ACC112 (cell line): Measurements from ENCODE around the gene PEF1.

Experiments
- H2AFZ ChIP-seq: fragments of 200-600 bp; sonication (generic); one replicate; pipeline ENCODE4 v1.6.0; 2017; ENCODE audit warnings: antibody characterized with exemption, low read length; ENCODE audit not compliant: unreplicated experiment
- H3K27ac ChIP-seq: fragments of 200-600 bp; sonication (generic); 2 replicates; pipeline ENCODE4 v1.5.1; 2014; ENCODE audit warnings: low read depth, mild to moderate bottlenecking, antibody characterized with exemption, low read length, moderate library complexity
- H3K27me3 ChIP-seq: fragments of 200-600 bp; sonication (generic); 2 replicates; pipeline ENCODE4 v1.6.1; 2014; ENCODE audit warnings: mild to moderate bottlenecking, antibody characterized with exemption, low read length, moderate library complexity, mixed read lengths; ENCODE audit not compliant: insufficient read depth
- H3K36me3 ChIP-seq: fragments of 200-600 bp; sonication (generic); 2 replicates; pipeline ENCODE4 v1.6.1; 2016; ENCODE audit warnings: mild to moderate bottlenecking, antibody characterized with exemption, low read length, moderate library complexity, mixed read lengths; ENCODE audit not compliant: insufficient read depth
- H3K4me1 ChIP-seq: fragments of 200-600 bp; sonication (generic); one replicate; pipeline ENCODE4 v1.6.1; 2016; ENCODE audit warnings: low read length, mixed read lengths; ENCODE audit not compliant: insufficient read depth, unreplicated experiment, control insufficient read depth
- H3K4me3 ChIP-seq: fragments of 200-600 bp; sonication (generic); 2 replicates; pipeline ENCODE4 v1.5.1; 2014; ENCODE audit warnings: mild to moderate bottlenecking, low read depth, low read length
- H3K79me2 ChIP-seq: fragments of 200-600 bp; sonication (generic); one replicate; pipeline ENCODE4 v1.6.0; 2016; ENCODE audit warnings: low read length; ENCODE audit not compliant: control insufficient read depth, unreplicated experiment, insufficient read depth

PEF1 gene

DNA sequence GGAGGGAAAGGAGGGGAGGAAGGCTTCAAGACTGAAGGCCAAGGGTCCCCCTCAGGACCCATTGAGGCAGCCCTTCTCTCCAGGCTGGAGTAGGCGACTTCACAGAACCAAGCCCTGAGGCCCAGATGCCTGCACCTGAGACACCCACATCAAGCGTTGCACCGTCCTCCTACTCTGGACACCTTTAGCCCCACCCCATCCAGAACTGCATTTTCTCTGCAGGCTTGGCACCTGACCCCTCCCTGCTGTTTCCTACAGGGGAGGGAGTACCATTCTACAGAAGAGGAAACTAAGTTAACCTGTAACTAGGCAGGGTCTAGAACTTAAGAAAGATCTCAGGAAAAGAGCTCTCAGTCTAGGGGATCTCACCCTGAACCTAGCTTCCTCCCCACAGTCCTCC, 12.0 kb downstream of the PEF1 start:
- Histone ChIP-seq H3K27ac (no peak overlapping the region), H3K79me2 (peaks cover 19% of the 10 kb centered on the region), H3K4me1 (peaks cover 1% of the 10 kb centered on the region), H3K27me3 (no peaks in the 10 kb centered on the region), H2AFZ (no peak overlapping the region), H3K4me3 (no peak overlapping the region), H3K36me3 (peaks cover 13% of the 10 kb centered on the region; the same call in 1 of the 2 replicates)

DNA sequence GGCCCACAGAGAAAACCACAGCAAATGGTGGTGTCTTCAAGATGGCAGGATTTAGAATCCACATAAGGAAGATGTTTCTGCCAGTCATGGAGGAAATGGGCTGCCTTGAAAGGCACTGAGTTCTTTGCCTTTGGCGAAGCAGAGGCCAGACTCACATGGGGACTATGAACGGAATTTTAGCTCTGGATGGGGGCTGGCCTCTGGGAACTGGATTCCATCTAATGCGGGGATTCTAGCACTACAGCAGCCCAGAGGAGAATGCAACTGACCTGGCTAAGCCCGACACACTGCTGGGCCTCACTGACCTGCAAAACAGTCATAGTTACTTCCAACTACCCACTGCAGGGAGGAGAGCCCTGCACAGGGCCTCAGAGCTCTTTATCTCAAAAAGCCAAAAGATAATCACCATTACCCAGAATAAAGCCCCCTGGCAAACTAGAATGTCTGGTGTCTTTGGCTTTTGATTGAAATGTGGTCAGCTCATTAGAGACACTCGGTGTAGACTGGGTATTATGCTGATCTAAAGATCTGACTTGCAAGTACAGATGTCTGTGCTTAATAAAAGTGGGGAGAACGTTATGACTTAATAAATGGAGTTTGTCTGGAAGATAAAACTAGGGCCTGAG, 15.6 kb downstream of the PEF1 start:
- Histone ChIP-seq H3K27ac (no peak overlapping the region), H3K4me1 (peaks cover 26% of the 10 kb centered on the region), H2AFZ (no peak overlapping the region), H3K27me3 (no peaks in the 10 kb centered on the region), H3K79me2 (no peaks in the 10 kb centered on the region), H3K36me3 (peaks cover 13% of the 10 kb centered on the region; the same call in 1 of the 2 replicates), H3K4me3 (no peak overlapping the region)

- H3K36me3 ChIP-seq = peaks cover 13% of the 10 kb centered on the region; the same call in 1 of the 2 replicates
These were observed 16.6 kb downstream of the PEF1 start for GRCh38 chr1:31627930-31628559.

DNA sequence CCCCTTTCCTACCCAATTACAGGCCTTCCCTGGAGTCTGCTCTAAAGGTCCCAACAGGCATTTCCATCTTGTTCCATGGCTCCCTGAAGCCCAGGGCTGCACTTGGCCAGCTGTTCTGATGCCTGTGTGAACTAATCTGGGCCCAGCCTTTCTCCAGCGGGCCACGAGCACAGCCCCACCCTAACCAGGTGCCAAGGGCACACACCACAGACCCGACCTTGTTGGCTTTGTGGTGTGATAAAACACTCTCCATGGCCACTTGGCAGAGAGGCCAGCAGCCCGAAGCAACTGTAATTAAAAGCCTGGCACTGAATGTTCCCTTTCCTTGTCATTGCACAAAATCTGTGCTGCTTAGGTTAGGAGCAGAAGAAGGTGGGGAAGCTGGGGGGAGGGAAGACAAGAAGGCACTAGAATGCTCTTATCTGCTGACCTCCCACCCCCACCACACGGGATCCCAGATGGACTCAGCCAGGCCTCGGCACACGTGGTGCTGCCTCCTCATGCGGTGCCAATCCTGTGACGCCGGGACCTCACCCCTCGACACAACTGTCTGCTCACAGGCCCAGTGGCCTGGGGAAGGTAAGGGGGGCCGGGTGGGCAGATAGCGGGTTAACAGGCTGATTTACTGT, 17.3 kb downstream of the PEF1 start:
- Histone ChIP-seq H3K27me3 (no peaks in the 10 kb centered on the region), H2AFZ (no peak overlapping the region), H3K4me1 (peaks cover 26% of the 10 kb centered on the region), H3K27ac (no peak overlapping the region), H3K79me2 (no peaks in the 10 kb centered on the region), H3K4me3 (no peak overlapping the region), H3K36me3 (peaks cover 13% of the 10 kb centered on the region; the same call in 1 of the 2 replicates)

More at GRCh38 chr1:31627930-31628559, 16.6 kb downstream of the PEF1 start:
- Histone ChIP-seq H3K27me3 (no peaks in the 10 kb centered on the region), H3K79me2 (no peaks in the 10 kb centered on the region), H3K27ac (no peak overlapping the region), H3K4me3 (no peak overlapping the region), H2AFZ (no peak overlapping the region), H3K4me1 (peaks cover 26% of the 10 kb centered on the region)

GRCh38 chr1:31626223-31627207, 18.2 kb downstream of the PEF1 start:
- Histone ChIP-seq H2AFZ (no peak overlapping the region), H3K4me1 (peaks cover 26% of the 10 kb centered on the region), H3K27me3 (no peaks in the 10 kb centered on the region), H3K36me3 (peaks cover 12% of the 10 kb centered on the region; the same call in 1 of the 2 replicates), H3K4me3 (no peak overlapping the region), H3K27ac (no peak overlapping the region), H3K79me2 (no peaks in the 10 kb centered on the region)

DNA sequence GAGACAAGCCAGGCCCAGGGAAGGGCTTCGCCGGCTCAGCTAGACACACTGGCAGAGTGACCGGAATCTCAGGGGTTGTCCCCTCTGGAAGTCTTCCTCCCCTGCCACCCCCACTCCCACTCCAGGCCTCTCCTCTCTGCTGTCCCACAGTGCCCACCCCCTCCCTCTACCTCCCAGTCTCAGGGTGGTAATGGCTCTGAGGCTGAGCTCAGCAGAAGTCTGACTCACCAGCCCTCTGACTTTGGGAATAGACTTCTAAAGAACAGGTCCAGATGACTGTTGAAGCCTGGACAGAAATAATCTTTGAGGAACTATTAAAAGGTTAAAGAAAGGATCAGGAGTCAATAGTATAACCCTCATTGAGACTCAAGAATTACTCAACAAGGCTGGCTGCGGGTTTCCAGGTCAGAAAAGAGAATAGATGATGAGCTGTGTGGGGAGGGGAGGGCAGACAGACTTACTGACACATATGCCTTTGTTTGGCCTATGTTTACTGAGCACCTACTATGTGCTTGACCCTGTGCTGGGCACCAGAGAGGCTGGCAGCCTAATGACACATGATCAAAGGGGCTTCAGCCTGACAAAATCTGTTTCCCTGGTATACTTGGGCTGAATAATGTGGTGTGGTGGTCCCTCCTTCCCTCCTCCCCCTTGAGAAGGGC, 19.0 kb downstream of the PEF1 start:
- Histone ChIP-seq H3K79me2 (no peaks in the 10 kb centered on the region), H3K4me3 (no peak overlapping the region), H3K36me3 (peaks cover 5% of the 10 kb centered on the region; the same call in 1 of the 2 replicates), H3K27me3 (no peaks in the 10 kb centered on the region), H2AFZ (no peak overlapping the region), H3K27ac (no peak overlapping the region), H3K4me1 (peaks cover 26% of the 10 kb centered on the region)

- no peak overlapping the region for H3K27ac ChIP-seq
These were observed 19.8 kb downstream of the PEF1 start for GRCh38 chr1:31624731-31625514.

GRCh38 chr1:31624309-31624708, 20.4 kb downstream of the PEF1 start:
- Histone ChIP-seq H3K79me2 (no peaks in the 10 kb centered on the region), H3K27ac (no peak overlapping the region), H3K4me1 (peaks cover 26% of the 10 kb centered on the region), H2AFZ (no peak overlapping the region), H3K4me3 (no peak overlapping the region), H3K36me3 (no peaks in the 10 kb centered on the region), H3K27me3 (no peaks in the 10 kb centered on the region)

More at GRCh38 chr1:31624731-31625514, 19.8 kb downstream of the PEF1 start:
- Histone ChIP-seq H3K36me3 (peaks cover 3% of the 10 kb centered on the region; the same call in 1 of the 2 replicates), H3K4me1 (peaks cover 26% of the 10 kb centered on the region), H3K27me3 (no peaks in the 10 kb centered on the region), H2AFZ (no peak overlapping the region), H3K79me2 (no peaks in the 10 kb centered on the region), H3K4me3 (no peak overlapping the region)

DNA sequence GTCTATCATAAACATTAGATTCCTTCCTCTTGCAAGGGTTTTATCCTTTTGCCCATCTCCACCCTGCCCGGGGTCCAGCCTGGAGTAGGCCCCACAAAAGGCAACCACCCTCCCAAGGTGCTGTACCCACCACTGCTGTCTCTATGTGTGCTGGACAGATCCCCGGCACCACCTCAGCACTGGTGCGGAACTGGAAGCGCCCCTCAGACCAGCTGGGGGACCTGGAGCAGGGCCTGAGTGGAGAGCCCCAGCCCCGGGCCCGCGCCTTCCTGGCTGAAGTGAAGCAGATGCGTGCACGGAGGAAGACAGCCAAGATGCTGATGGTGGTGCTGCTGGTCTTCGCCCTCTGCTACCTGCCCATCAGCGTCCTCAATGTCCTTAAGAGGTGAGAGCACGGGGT, 21.3 kb downstream of the PEF1 start:
- H3K4me3 ChIP-seq = no peak overlapping the region
- H3K36me3 ChIP-seq = no peaks in the 10 kb centered on the region
- H3K27me3 ChIP-seq = peaks cover 6% of the 10 kb centered on the region
- no peak overlapping the region for H3K27ac ChIP-seq
- no peaks in the 10 kb centered on the region for H3K79me2 ChIP-seq
- H2AFZ ChIP-seq = no peak overlapping the region
- H3K4me1 ChIP-seq = peaks cover 26% of the 10 kb centered on the region
